ENCODE data around the gene CBLN4.

- no peak for TF ChIP-seq EZH2 (IDR thresholded peaks at IDR 0.05; ENCODE audit: borderline replicate concordance, low read length)
- no peak for TF ChIP-seq CTCF (conservative IDR thresholded peaks at IDR 0.05 in 1 of 2, IDR thresholded peaks at IDR 0.05 in 1 of 2; ENCODE audit: extremely low read depth in 1 of 2, insufficient read depth in 1 of 2, low read depth in 1 of 2, low read length in 2 of 2)
Observed at GRCh38 chr20:56001106-56001785, 4.1 kb downstream of the CBLN4 start.

All from mammary epithelial cell (primary cell).